Liver (tissue), 3 donors: ENCODE results near the gene MSMB.

Experiments
- JUND ChIP-seq, 2 donors: IDR thresholded peaks; 2 replicates each; pipeline ENCODE4 v1.6.1; 2016; ENCODE audit warnings: antibody characterized with exemption in 2 of 2
- SP1 ChIP-seq: IDR thresholded peaks from 2 replicates; pipeline ENCODE4 v1.6.1; 2018; ENCODE audit warnings: antibody characterized with exemption, mild to moderate bottlenecking
- TF ChIP-seq, protein P1 (sequence below): fragments of 150-350 bp; IDR thresholded peaks from 2 replicates; pipeline ENCODE4 v1.5.1; 2017; ENCODE audit warnings: improper control_type of control experiment, low read depth, low read length; ENCODE audit not compliant: missing input control
- TF ChIP-seq, protein P2 (sequence below): IDR thresholded peaks from 2 replicates; pipeline ENCODE4 v1.6.1; 2016; ENCODE audit warnings: antibody characterized with exemption
- TF ChIP-seq, protein P3 (sequence below): IDR thresholded peaks from 2 replicates; pipeline ENCODE4 v1.6.1; 2016; ENCODE audit warnings: antibody characterized with exemption, mild to moderate bottlenecking
- TF ChIP-seq, protein P4 (sequence below): IDR thresholded peaks from 2 replicates; pipeline ENCODE4 v1.6.1; 2016; ENCODE audit warnings: antibody characterized with exemption
- donor health status: healthy.
- donor health status: healthy.

DNA sequence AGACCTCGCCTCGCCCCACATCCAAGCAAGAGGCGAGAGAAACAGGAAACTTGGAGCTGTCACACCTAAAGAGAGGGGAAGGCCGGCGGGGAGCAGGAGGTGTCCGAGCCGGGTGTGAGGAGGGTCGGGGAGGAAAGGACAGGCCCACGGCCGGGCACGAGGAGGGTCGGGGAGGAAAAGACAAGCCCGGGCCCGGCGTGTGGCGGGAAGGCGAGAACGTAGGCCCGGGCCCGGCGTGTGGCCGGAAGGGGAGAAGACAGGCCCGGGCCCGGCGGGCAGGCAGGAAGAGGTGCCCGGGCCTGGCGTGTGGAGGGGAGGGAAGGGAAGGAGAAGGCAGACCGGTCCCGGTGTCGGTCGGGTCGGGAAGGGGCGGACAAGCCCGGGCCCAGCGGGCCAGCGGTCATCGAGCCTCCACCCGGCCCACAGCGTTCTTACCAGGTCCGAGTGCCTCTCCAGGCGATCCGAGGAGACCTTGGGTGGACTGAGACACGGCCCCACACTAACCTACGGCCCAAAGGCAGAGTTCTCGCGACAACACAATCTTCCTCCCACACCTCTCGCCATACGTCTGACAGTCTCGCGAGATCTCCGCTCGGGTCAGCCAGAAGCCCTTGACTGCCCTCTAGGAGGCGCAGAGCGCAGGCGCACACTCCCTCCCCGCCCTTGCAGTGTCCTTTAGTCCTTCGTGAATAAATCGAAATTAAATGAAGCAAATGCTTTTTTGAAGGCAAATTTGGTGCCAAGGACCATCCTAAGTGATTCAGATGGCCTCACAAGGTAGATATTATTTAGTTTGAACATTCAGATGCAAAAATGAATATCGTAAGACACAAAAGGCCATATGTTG is 15.8 kb downstream of the MSMB start, which contains the start of gene NCOA4:
- TF ChIP-seq, protein P1, sequence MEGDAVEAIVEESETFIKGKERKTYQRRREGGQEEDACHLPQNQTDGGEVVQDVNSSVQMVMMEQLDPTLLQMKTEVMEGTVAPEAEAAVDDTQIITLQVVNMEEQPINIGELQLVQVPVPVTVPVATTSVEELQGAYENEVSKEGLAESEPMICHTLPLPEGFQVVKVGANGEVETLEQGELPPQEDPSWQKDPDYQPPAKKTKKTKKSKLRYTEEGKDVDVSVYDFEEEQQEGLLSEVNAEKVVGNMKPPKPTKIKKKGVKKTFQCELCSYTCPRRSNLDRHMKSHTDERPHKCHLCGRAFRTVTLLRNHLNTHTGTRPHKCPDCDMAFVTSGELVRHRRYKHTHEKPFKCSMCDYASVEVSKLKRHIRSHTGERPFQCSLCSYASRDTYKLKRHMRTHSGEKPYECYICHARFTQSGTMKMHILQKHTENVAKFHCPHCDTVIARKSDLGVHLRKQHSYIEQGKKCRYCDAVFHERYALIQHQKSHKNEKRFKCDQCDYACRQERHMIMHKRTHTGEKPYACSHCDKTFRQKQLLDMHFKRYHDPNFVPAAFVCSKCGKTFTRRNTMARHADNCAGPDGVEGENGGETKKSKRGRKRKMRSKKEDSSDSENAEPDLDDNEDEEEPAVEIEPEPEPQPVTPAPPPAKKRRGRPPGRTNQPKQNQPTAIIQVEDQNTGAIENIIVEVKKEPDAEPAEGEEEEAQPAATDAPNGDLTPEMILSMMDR = peak; percentile 75
- TF ChIP-seq, protein P2, sequence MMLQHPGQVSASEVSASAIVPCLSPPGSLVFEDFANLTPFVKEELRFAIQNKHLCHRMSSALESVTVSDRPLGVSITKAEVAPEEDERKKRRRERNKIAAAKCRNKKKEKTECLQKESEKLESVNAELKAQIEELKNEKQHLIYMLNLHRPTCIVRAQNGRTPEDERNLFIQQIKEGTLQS = no peak
- TF ChIP-seq, protein P3, sequence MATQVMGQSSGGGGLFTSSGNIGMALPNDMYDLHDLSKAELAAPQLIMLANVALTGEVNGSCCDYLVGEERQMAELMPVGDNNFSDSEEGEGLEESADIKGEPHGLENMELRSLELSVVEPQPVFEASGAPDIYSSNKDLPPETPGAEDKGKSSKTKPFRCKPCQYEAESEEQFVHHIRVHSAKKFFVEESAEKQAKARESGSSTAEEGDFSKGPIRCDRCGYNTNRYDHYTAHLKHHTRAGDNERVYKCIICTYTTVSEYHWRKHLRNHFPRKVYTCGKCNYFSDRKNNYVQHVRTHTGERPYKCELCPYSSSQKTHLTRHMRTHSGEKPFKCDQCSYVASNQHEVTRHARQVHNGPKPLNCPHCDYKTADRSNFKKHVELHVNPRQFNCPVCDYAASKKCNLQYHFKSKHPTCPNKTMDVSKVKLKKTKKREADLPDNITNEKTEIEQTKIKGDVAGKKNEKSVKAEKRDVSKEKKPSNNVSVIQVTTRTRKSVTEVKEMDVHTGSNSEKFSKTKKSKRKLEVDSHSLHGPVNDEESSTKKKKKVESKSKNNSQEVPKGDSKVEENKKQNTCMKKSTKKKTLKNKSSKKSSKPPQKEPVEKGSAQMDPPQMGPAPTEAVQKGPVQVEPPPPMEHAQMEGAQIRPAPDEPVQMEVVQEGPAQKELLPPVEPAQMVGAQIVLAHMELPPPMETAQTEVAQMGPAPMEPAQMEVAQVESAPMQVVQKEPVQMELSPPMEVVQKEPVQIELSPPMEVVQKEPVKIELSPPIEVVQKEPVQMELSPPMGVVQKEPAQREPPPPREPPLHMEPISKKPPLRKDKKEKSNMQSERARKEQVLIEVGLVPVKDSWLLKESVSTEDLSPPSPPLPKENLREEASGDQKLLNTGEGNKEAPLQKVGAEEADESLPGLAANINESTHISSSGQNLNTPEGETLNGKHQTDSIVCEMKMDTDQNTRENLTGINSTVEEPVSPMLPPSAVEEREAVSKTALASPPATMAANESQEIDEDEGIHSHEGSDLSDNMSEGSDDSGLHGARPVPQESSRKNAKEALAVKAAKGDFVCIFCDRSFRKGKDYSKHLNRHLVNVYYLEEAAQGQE = peak; percentile 82
- TF ChIP-seq, protein P4, sequence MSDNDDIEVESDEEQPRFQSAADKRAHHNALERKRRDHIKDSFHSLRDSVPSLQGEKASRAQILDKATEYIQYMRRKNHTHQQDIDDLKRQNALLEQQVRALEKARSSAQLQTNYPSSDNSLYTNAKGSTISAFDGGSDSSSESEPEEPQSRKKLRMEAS = peak; percentile 7
- no peak for TF ChIP-seq JUND (IDR thresholded peaks at IDR 0.05)
- TF ChIP-seq SP1 = peak; percentile 63
